Measurements from ENCODE around the gene TULP4.

DNA sequence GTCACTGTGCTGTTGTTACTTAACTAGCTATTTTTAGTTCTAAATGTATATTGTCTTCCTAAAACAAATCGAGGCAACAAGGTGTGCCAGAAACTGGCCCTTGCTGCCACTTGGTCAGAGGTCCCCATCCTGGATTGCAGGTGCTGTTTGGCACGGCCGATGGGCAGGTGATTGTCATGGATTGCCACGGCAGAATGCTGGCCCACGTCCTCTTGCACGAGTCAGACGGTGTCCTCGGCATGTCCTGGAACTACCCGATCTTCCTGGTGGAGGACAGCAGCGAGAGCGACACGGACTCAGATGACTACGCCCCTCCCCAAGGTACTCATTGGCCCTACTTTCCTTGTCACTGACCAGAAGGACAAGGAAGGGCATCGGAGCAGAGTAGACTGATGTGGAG lies 136.6 kb downstream of the TULP4 start:
- TF ChIP-seq, protein P1, sequence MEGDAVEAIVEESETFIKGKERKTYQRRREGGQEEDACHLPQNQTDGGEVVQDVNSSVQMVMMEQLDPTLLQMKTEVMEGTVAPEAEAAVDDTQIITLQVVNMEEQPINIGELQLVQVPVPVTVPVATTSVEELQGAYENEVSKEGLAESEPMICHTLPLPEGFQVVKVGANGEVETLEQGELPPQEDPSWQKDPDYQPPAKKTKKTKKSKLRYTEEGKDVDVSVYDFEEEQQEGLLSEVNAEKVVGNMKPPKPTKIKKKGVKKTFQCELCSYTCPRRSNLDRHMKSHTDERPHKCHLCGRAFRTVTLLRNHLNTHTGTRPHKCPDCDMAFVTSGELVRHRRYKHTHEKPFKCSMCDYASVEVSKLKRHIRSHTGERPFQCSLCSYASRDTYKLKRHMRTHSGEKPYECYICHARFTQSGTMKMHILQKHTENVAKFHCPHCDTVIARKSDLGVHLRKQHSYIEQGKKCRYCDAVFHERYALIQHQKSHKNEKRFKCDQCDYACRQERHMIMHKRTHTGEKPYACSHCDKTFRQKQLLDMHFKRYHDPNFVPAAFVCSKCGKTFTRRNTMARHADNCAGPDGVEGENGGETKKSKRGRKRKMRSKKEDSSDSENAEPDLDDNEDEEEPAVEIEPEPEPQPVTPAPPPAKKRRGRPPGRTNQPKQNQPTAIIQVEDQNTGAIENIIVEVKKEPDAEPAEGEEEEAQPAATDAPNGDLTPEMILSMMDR (IDR thresholded peaks at IDR 0.05) = no peak
- no peak for TF ChIP-seq POLR2A (IDR thresholded peaks at IDR 0.05)

All from uterus (tissue), 2 donors.